ENCODE measurements around the gene PTH2.
"Not testable (repeated sequence)": the region's sequence is repeated elsewhere in the genome, so short reads cannot be mapped to it uniquely, and the experiment has no call there.

PTH2 gene

DNA sequence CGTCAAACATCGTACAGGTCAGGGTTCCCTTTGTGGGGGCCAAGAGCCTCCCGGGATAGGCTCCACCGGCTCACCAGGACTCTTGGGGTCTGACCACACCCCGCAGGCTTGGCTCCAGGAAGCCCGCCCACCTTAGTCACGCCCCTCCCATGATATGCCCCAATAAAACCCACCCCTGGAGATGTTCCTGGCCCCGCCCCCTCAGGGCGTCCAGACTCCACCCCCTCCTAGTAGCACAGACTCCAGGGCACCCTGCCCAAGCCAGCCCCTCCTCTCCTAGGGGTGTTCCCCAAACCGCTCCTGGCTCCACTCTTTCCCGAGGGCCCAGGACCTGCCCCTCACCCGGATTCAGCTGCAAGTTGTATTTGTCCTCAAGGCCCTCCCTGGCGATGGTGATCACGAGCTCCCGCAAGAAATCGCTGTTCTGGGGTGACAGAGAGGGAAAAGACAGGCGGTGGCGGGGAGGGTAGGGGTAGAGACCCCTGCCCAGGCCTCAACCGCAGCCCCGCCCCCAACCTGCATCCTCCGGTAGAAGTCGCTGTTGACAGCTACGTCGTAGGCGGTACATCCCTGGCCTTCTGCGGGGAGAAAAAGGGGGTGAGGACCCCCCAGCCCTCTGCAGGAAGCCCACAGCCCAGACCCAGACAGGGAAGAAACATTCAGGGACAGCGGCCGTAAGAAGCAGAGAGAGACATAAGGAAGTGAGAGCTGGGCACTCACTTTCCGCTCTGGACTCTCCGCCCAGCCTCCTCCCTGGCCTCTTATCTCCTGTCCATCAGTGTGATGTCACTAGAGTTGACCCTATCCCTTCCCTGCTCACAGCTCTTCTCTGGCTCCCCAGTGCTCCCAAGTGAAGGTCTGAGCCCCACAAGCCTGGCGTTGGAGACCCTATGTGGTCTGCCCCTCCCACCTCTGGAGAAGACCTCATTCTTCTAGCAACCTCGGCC lies 24.5 kb upstream of the PTH2 start:
- no peak for DNase-seq

DNA sequence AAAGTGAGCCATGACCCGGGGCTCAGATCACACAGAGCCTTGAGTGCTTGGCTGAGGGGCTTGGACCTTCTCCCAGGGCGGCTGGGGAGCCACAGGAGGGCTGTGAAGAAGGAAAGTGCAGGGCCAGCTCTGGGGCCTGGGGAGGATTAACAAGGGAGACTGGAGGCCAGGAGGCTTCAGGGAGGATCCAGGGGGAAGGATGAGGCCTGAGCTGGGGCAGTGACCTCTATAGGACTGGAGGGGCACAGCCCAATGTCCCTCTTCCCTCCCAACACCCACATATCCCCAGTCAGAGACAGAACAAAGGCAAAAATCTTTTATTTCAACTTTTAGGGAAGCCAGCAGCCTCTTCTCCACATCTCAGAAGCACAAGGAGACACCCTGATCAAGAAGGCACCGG lies 22.8 kb upstream of the PTH2 start:
- no peak for DNase-seq

GRCh38 chr19:49444100-49444700 lies 21.0 kb upstream of the PTH2 start:
- DNase-seq = not testable (repeated sequence)

- peak; percentile 96 for DNase-seq
Measured at GRCh38 chr19:49443366-49444099, 20.3 kb upstream of the PTH2 start.

- DNase-seq = peak; percentile 73
Measured at GRCh38 chr19:49442771-49443365, 19.6 kb upstream of the PTH2 start.

GRCh38 chr19:49442354-49442753 lies 19.1 kb upstream of the PTH2 start:
- DNase-seq = peak; percentile 73

DNA sequence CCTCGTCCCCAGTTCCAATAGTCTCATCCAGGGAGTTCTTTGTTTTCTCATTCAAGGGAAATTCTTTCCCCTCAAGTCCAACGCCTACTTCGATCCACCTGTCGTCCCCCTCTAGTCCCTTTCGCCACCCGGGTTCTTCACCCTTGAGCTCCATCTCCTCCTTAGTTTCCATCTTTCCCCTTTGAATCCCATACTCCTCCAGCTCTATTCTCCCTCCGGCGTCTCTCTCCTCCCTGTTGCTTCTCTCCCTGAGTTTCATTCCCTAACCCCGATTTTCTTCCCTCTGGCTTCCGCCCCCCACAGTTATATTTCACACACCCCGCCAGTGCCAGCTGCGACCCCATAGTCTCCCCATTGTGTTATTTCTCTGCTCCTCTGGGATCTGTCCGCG lies 18.7 kb upstream of the PTH2 start:
- peak; percentile 48 for DNase-seq

DNA sequence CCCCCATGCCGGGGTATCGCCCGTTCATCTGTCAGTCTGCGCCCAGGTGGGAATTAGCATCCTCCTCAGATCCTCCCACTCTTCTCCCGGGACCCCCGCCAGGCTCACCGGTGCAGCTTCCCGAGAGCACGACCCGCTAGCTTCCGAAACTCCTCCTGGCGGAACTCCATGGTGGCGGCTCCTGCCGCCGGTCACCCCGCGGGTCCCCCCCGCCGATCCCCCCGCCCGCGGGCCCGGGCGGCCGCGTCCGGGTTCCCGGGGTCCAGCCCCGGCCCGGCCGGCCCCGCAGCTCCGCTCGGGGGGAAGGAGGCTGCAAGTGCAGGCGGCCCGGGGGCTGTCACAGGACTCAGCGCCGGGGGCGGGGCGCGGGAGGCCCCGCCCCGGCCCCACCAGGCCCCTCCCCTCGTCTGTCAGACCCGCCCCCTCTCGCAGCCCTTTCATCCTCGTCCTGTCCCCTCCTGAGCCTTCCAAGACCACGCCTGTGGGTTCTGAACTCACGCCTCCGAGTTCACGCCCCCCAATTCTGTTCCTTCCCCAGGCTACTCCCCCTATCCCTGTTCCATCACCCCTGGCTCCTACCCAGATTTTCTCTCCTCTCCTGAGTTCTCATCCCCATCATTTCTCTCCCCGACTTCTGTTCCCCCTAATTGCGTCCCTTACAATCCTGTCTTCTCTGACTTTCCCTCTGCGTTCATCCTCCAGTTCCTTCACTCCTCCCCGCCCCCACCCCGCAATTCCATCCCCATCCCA lies 18.1 kb upstream of the PTH2 start, which contains the start of gene SLC17A7:
SLC17A7 (minus strand) TSS at position 318 of the 750 bp plus-strand sequence; CDS start at position 170, 148 bp downstream.
- DNase-seq = peak; percentile 44

DNA sequence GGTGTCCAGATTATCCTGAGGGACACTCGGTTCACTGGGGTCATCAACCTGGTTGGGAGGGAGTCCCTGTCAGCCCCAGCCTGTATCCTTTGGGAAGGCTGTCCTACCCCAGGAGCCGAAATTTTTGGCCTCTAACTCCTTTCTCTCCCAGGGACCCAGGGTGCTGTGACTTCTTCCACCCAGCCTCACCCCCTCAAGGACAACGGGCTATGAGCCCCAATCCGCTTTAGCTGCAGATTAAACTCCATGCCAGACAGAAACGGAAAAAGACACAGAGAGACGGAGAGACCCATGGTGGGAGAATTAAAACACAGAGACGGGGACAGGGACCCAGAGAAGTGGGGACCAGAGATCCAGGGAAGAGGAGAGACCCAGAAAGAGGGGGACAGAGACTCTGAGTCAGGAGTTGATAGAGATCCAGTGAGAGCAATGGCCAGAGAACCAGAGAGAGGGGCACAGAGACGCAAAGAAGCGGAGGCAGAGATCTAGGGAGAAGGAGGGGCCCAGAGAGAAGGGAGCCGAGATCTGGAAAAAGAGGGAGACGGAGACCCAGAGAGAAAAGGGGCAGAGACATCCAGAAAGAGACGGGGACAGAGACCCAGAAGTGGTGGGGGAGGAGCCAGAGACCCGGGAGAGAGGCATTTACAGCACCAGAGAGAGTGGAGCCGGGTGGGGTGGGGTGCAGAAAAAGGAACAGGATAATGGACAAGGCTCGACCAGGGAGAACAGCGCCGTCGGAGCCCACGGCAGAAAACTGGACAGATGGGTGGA lies 17.4 kb upstream of the PTH2 start:
- no peak for DNase-seq

DNA sequence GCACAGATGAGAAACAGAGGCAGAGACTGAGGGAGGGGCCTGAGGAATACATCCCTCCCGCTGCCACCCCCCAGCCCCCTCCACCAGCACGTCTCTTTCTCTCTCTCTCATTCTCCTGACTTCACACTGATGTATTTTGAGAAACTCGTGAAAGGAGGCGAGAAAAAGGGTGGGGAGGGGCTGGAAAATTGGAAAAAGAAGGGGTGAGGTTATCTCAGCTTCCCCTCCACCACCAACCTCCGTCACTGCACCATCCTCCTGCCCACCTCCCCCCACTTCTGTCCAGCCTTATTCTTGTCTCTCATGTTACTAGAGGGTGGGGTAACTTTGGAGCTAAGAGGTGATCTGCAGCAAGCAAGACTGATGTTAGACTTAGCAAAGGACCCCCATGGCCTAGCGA lies 16.6 kb upstream of the PTH2 start:
- DNase-seq = no peak

DNA sequence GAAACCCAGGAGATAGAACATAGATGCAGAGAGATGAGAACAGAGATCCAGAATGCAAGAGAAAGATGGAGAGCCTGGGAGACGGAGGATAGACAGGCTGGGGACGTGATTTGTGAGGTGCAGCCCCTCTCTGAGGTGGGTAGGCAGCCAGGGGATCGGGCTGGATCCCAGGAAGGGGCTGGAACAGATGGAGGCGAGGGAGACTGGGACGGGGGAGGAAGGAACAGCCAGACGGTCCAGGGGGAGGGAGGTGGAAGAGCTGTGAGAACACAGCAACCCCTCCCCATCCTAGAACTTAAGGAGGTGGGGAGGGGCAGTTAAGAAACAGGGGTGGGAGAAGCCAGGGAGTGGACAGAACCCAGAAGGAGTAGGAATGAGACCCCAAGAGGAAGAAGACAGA lies 15.0 kb upstream of the PTH2 start:
- DNase-seq = no peak

DNA sequence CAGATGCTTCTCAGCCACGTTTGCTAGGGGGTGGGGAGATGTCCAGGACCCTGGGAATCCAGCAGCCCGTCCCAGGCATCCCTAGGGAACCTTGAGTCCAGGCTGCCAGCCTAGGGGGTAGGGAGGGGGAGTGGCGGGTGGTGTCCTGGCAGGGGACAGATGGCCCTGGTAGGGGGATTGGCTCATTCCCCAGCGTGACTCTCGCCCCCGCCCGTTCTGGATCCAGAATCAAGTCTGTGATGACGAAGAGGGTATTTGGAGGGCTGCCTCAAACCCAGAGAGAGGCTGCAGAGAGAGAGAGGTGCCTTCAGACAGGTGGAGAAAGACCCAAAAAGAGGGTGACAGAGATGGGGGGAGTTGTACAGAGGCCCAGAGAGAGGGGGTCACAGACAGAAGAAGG lies 14.0 kb upstream of the PTH2 start:
- no peak for DNase-seq

- DNase-seq = no peak
Measured at GRCh38 chr19:49436381-49437017, 13.3 kb upstream of the PTH2 start.

GRCh38 chr19:49435670-49436069 lies 12.4 kb upstream of the PTH2 start:
- no peak for DNase-seq

DNA sequence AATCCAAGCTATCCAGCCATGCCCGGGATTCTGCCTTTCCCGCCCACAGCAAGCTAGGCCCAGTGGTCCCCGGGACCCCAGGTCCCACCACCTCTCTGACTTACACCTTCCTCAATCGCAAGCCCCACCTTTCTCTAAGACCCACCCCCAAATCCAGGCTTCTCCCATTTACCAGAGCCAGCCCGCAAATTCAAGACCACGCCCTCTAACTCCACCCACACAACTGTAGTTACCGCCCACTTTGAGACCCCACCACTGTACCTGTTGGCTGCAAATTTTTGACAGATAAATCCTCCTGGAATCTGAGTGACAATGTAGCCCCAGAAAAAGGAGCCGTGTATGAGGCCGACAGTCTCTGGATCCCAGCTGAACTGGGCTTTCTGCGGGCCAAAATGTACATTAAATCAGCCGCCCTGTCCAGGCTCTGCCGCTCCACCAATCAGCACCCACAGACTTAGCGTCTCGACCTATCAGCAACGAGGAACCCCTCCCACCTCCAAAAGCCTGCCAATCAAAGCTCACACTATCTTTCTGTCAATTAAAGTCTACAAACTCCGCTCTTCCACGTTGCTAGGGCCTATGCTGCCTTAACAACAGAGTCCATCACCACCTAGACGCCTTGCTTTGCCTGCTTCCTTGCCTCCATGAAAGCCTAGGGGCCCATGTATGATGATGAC lies 11.8 kb upstream of the PTH2 start:
- DNase-seq = no peak

DNA sequence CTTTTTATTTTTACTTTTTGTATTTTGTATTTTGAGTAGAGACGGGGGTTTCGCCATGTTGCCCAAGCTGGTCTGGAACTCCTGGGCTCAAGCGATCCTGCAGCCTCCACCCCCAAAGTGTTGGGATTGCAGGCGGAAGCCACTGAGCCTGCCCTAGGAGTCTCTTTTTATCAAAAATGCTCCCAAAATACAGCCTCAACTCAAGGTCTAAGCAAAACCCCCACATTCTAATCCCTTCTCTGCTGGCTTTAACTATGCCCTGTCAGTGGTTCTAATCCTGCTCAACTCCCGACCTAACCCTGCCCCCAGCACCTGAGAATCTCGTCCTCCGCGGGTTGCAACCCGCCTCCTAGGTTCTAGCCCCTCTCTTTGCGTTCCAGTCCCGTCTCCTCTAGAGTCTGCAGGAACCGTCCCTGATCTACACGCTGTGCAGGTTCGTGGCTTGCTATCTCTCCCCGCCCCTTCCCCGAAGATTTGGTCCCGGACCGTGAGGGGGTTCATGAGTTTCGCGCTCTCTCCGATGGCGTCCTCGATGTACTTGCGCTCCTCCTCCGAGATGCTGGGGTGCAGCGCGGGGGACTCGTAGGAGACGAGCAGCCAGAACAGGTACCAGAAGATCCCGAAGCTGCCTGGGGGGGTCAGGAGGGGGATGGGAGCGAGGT lies 10.1 kb upstream of the PTH2 start:
- no peak for DNase-seq

DNA sequence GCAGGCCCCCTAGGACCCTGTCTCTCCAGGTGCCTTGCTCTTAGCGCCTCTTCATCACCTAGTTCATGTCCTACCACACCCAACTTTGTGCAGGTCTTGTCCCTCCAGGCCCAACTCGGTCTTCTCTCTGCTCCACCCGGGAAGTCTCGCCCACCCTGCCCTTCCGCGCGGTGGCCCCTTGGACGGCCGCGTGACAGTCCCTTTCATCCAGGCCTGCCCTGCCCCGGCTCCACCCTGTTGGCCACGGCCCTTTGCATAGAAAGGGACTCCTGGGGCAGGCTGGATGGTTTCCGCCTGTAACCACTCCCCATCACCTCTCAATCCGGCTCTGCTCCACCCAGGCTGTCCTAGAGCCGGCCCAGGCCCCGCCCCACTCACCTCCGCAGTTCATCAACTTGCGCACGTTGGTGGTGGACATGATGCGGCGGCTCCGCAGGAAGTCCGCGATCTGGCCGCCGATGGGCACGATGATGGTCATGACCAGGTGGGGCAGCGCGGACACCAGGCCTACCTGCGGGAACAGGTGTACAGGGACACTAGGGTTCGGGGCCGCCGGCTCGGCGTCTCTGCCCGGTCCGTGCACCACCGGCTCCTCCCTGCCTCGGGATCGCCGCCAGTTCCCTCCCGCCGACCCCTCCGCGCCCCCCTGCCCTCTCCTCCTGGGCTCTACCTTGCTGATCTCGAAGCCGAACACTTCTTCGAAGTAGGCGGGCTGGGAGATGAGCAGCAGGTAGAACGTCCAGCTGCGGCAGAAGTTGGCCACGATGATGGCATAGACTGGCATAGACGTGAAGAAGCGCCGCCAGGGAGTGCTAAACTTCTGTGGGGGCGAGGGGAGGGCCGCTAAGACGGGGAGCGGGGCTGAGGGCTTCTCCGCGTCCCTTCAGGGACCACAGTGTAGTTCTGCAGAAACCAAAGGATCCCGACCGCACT lies 9.2 kb upstream of the PTH2 start:
- DNase-seq = no peak

- no peak for DNase-seq
Measured at GRCh38 chr19:49431330-49431749, 8.1 kb upstream of the PTH2 start.
